ENCODE data around the gene TMEM183A. TPM values are rescaled to one million over a fixed set of nuclear protein-coding genes. Genes with fewer than 3 reads are reported as not detected.
"Not testable (repeated sequence)": the region's sequence is repeated elsewhere in the genome, so short reads cannot be mapped to it uniquely, and the experiment has no call there.

The TMEM183A gene
- total RNA-seq, 3 donors from 2014 or later, result 73.9 to 108 (median 93.2) TPM

- Histone ChIP-seq H3K36me3 (ENCODE audit: low read depth) (no peaks in the 10 kb centered on the region), H3K4me3 (no peak overlapping the region), H3K9me3 (no peaks in the 10 kb centered on the region), H3K4me1 (ENCODE audit: low read depth) (peaks cover 5% of the 10 kb centered on the region)
- DNase-seq, result no peak
- intact Hi-C loops (cut with DNase I, micrococcal nuclease), result no loop called here
- no peak for TF ChIP-seq CTCF (IDR thresholded peaks at IDR 0.05)
- ATAC-seq, result no peak
These were observed 4.2 kb upstream of the TMEM183A start for GRCh38 chr1:203002951-203003350.

- DNase-seq; ATAC-seq; H3K4me3 ChIP-seq; H3K9me3 ChIP-seq; H3K36me3 ChIP-seq (ENCODE audit: low read depth); intact Hi-C loops (cut with DNase I, micrococcal nuclease): not testable (repeated sequence)
- H3K4me1 ChIP-seq (ENCODE audit: low read depth), result peaks cover 20% of the 10 kb centered on the region
These were observed 1.6 kb upstream of the TMEM183A start for GRCh38 chr1:203005395-203006142.

- ATAC-seq, result no peak
These were observed 2.0 kb downstream of the TMEM183A start for GRCh38 chr1:203009185-203009584.

GRCh38 chr1:203011582-203011981 is 4.4 kb downstream of the TMEM183A start:
- ATAC-seq (no peak), DNase-seq (no peak)
- Histone ChIP-seq H3K9me3 (no peaks in the 10 kb centered on the region), H3K36me3 (ENCODE audit: low read depth) (peaks cover 11% of the 10 kb centered on the region), H3K4me1 (ENCODE audit: low read depth) (peaks cover 16% of the 10 kb centered on the region), H3K4me3 (no peak overlapping the region)
- intact Hi-C loops (cut with DNase I, micrococcal nuclease), result no loop called here
- no peak for TF ChIP-seq CTCF (IDR thresholded peaks at IDR 0.05)

More at GRCh38 chr1:203009185-203009584, 2.0 kb downstream of the TMEM183A start:
- H3K4me3 ChIP-seq, result no peak overlapping the region
- peaks cover 20% of the 10 kb centered on the region for H3K4me1 ChIP-seq (ENCODE audit: low read depth)
- no peaks in the 10 kb centered on the region for H3K36me3 ChIP-seq (ENCODE audit: low read depth)
- TF ChIP-seq CTCF (IDR thresholded peaks at IDR 0.05), result no peak
- DNase-seq, result no peak
- H3K9me3 ChIP-seq, result no peaks in the 10 kb centered on the region
- intact Hi-C loops (cut with DNase I, micrococcal nuclease), result no loop called here

- Histone ChIP-seq H3K9me3 (no peaks in the 10 kb centered on the region), H3K4me3 (no peak overlapping the region), H3K4me1 (ENCODE audit: low read depth) (no peaks in the 10 kb centered on the region), H3K36me3 (ENCODE audit: low read depth) (peaks cover 31% of the 10 kb centered on the region)
- no peak for TF ChIP-seq CTCF (IDR thresholded peaks at IDR 0.05)
- ATAC-seq, result no peak
- no peak for DNase-seq
- intact Hi-C loops (cut with DNase I, micrococcal nuclease), result no loop called here
These were observed 9.9 kb downstream of the TMEM183A start for GRCh38 chr1:203017061-203017460.

GRCh38 chr1:203017692-203018091 is 10.5 kb downstream of the TMEM183A start:
- DNase-seq, result no peak
- no peaks in the 10 kb centered on the region for H3K4me1 ChIP-seq (ENCODE audit: low read depth)

GRCh38 chr1:203022855-203023254 is 15.7 kb downstream of the TMEM183A start:
- DNase-seq; intact Hi-C loops (cut with DNase I, micrococcal nuclease); H3K9me3 ChIP-seq; H3K4me3 ChIP-seq; H3K4me1 ChIP-seq (ENCODE audit: low read depth): not testable (repeated sequence)
- H3K36me3 ChIP-seq (ENCODE audit: low read depth), result peaks cover 22% of the 10 kb centered on the region
- ATAC-seq, result peak; percentile 48

More at GRCh38 chr1:203017692-203018091, 10.5 kb downstream of the TMEM183A start:
- Histone ChIP-seq H3K36me3 (ENCODE audit: low read depth) (peaks cover 33% of the 10 kb centered on the region), H3K4me3 (no peak overlapping the region), H3K9me3 (no peaks in the 10 kb centered on the region)
- intact Hi-C loops (cut with DNase I, micrococcal nuclease), result no loop called here
- no peak for TF ChIP-seq CTCF (IDR thresholded peaks at IDR 0.05)
- no peak for ATAC-seq

Measured in mucosa of descending colon (tissue), 3 donors.